ENCODE measurements around the gene RAD9B.
"Not testable (repeated sequence)": the region's sequence is repeated elsewhere in the genome, so short reads cannot be mapped to it uniquely, and the experiment has no call there.

Gene RAD9B

DNA sequence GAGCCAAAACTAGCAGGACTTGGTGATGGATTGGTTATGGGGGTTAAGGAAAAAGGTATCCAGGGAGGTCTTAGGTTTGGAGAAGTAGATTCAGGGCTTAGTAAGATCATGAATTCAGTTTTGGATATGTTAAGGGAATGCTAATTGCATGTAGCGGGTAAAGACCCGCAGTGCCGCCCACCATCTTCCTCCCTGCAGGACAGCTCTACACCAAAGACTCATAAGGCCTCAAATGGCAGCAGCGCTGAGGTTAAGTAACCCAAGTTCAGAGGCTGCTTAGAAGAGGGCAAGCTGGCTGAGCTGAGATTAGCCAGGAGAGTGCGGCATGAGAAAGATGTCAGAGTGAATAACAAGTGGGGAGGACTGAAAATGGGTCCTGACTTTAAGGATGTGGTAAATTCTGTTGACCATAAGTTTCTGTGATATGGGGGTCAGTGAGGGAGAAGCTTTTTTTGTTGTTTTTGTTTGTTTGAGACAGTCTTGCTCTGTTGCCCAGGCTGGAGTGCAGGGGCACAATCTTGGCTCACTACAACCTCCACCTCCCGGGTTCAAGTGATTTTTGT is 26.2 kb downstream of the RAD9B start:
- DNase-seq (ENCODE audit: low spot score) = no peak

DNA sequence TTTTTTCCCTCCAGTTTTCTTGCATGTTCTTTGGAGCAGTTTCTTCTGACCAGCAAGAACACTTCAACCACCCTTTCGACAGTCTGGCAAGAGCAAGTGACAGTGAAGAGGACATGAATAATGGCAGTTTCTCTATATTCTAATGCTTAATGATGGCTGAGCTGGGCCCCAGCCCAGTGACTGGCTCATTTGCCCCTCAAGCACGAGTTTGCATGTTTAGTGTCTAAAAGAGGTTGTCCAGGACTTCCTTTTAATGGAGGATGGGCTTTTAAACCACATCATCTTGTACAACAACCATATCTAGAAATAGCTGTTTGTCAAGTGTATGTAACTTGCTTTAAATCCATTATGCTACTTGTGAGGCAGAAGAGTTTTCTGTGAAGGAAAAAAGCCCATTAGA is 28.4 kb downstream of the RAD9B start:
- DNase-seq (ENCODE audit: low spot score) = no peak

DNA sequence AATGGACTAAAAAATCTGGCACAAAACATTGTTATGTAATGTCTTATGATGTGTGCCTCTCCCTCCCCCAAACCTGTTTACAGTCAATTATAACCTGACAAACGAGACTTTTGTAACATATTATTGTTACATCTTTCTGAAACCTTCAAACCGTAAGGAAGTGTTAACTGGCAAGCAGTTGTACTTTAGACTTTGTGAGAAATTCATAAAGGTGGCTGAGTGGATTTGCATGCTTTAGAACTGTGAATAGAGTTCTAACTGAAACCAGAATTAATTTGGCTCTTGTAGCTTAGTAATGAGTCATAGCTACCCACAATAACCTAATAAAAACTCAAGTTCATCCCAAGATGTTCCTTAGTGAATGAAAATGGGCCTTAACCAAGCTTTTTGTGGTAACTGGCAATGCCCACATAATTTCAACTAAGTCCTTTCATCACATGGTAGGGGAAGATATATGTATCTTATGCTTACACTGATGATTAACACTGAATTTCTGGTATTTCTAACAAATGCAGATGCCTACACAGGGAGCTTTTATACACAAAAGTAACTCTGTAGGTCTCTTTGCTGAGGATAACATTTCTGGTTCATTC is 29.7 kb downstream of the RAD9B start:
- no peak for DNase-seq (ENCODE audit: low spot score)

DNA sequence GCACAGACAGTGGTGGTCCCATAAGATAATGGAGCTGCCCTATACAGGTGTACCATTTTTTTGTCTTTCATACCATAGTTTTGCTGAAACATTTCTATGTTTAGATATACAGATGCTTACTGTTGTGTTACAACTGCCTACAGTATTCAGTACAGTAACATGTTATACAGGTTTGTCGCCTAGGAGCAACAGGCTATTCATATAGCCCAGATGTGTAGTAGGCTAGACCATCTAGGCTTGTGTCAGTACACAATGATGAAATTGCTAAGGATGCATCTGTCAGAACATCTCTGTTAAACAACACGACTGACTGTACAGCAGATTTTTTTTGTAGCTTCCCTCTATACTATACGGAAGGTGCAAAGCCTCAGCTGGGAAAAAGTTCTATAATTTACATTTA is 30.5 kb downstream of the RAD9B start:
- DNase-seq (ENCODE audit: low spot score) = no peak

DNA sequence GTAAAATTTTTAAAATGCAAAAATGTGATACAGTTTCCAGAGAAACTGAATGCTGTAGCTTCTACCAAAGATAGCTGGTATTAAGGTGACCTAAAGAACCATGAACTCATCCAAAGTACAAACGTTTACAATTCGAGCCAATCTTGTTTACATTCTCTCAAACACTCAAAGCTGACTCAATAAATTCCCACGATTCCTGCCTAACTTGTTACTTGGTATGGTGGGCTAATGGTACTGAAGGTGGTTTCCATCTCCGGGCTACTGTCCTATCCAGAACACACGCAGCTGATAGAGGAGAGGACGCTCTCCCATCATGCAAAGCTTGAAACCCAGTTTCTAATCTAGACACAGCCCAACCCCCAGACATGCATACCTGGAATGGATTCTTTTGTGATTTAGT is 31.5 kb downstream of the RAD9B start:
- DNase-seq (ENCODE audit: low spot score) = no peak

DNA sequence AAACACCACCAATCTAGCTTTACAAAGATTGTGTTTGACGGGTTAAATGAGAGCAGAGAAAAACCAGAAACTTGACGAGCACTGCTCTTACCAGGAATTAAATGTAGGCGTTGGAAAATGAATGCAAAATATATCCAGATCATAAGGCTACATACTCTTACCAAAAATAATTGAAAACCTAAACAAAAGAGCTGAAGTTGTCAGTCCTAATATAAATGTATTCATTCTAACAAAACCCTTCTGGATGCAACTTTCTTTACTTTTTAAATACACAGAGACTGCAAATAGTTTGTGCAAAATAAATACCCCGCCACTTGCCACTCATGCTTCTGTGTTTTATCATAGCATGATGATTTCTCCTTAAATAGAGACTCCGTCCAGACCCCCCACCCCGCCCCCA is 32.7 kb downstream of the RAD9B start:
- DNase-seq (ENCODE audit: low spot score) = no peak

DNA sequence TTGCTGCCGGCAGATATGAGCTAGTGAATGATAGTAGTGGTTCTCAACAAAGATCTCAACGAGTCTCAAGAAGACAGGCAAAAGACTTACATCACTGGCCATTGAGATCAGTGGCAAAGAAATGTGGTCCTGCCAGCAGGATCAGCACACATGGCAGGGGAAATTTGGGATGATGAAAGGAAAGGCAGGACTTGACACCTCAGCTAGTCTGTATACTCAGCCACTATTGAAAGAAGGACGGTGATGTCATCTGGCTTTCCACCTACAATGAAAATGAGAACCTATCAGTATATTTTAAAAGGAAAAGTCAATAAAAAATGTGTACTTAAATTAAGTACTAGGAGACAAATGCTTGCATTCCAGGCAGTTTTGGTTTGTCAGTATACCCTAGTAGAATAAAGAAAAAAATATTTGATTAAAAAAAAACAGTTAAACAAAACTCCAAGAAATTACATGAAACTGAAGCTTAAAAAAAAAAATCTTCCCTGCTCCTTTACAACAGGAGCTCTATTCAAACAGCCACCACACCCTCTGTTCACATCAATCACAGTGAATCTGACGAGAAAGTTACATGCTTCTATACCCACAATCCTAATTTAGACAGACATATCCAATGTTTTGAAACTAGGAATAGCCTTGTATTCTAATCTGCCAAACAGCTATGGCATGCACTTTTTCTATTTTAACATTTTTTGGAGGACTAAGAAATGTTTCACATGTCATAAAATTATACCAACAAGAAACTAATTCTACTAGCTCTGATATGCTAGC is 34.9 kb downstream of the RAD9B start:
- no peak for DNase-seq (ENCODE audit: low spot score)

DNA sequence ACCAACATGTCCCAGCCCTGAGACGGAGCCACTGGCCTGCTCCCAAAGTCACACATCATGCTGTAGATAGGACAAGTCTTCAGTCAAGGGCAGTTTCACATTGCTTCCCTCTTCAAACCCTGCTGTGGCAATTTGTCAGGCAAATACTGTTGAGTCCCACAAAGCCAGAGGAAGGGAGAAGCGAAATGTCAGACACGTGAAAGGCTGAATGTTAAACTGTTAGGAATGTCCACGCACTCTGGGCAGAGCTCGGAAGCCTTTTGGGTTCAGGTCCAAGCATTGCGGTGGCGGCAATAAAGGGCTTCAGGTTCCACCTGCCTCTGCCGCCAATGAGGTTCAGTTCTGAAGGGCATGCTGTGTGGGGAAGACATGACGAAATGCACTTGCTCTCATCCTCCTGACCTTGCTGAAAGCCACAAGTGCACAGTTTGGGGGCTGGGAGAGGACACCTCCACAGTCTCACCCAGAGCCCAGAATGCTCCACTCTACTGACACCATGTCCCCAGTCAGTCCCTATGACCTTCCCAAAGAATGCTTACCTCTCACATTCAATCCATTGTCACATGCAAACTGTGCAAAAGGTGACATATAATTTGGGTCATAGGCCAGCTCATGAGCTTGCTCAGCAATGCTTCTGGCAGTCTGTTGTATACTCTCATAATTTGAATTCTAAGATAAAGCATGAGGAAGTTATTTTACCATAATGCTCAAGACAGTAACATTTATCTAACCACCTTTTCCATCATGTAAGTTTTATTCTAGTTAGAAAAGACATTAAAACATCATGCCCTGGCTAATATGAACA is 35.7 kb downstream of the RAD9B start:
- DNase-seq (ENCODE audit: low spot score) = no peak

DNA sequence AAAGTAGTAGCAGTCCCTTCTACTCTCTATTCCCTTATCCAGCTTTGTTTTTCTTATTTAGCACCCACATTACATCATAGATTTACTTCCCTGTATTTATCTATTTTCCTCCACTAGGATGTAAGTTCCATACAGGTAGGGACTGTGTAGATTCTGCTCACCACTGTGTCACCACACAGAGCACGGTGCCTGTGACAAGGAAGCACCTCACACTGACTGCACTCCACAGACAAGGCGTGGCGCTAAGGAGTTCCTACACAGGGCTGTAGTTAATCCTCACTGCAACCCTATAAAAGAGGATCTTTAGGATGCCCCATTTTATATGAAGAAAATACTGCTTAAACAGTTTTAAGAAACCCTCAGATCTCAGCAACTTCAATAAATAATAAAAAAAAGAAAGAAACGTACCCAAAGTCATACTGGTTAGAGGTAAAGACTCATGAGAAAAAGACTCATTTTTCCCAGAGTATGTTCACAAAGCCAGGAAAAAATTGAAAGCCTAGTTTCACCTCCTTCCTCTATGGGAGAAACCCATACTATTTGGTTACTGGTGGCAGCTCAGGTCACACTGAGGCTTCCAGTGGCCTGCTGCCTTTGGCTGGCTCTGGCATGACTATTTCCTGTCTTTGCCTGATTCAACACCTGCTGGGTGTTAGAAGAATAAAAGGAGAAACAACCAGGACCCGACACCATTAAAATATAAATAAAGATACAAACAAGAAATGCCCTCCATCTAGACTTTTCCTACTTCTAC is 36.9 kb downstream of the RAD9B start:
- no peak for DNase-seq (ENCODE audit: low spot score)

DNA sequence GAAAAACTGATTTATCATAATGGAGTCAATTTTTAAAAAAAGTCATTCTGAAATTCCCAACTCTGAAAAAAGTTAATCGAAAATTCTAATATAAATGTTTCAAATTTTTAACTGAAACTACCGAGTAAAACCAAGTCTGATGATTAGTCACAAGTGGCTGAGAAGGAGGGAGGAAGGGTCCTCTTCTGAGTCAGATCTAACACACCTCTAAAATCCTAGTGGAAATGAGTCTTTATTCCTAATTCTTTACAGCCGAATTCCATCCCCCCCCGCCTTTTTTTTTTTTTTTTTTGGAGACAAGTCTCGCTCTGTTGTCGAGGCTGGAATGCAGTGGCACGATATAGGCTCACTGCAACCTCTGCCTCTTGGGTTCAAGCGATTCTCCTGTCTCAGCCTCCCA is 37.9 kb downstream of the RAD9B start:
- no peak for DNase-seq (ENCODE audit: low spot score)

DNA sequence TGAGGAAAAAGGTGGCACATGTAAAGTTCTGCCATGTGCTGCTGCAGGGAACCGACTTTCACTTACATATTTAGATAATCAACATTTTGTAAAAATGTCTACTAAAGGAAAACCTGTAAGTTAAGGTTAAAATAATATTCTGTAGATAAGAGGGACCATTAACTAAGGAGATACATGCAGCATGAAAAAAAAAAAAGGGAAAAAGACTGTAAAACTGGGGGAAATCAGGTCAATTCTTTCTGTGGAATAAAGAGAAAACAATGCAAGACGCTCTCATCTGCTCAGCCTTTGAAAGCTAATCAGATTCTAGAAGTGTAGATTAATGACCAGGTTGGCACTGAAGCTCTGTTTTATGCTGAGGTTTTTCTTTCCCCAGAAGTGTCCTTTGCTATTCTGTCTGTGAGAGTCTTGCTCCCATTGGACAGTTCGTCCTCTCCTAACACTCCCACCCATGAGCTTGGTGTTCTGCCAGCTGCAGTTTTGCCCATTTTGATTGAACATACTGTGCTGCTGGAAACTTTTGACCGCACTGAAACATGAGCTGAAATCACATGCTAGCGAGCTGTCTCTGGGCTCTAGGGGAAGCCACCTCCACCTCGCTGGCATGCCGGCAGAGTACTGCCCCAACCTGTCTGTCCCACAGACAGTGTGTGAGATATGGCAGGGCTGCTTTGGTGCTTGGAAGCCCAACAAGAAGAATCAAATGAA is 41.3 kb downstream of the RAD9B start:
- no peak for DNase-seq (ENCODE audit: low spot score)

DNA sequence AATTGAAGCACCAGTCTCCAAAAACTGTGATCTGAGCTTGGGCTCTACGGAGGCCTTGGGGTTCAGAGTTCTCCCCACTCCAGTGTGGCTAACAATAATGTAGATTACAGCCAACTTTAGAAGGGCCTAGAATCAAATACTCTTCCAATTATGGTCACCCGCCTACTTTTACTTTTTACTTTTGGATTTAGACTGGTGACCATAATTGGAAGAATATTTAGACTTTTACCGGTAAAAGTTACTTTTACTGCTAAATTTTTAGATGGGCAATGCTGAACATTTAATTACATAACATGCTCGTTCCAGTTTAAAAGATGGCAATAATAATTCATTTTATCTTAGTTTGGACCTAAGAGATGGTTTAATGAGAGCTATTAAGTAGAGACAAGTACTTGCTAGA is 41.8 kb downstream of the RAD9B start:
- DNase-seq (ENCODE audit: low spot score) = no peak

DNA sequence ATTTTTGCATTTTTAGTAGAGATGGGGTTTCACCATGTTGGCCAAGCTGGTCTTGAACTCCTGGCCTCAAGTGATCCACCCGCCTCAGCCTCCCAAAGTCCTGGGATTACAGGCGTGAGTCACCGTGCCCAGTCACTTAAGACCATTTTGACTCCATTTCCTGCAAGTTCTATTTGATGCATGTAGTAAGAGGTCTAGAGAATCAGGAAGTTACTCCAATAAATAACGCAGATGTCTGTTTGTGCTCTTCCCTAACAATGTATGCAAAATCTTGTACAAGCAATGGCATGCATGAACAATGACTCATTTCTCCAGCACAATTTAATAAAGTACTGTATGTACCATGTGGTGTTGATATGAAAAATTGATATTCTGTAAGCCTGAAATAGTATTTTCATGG is 43.1 kb downstream of the RAD9B start:
- DNase-seq (ENCODE audit: low spot score) = not testable (repeated sequence)

DNA sequence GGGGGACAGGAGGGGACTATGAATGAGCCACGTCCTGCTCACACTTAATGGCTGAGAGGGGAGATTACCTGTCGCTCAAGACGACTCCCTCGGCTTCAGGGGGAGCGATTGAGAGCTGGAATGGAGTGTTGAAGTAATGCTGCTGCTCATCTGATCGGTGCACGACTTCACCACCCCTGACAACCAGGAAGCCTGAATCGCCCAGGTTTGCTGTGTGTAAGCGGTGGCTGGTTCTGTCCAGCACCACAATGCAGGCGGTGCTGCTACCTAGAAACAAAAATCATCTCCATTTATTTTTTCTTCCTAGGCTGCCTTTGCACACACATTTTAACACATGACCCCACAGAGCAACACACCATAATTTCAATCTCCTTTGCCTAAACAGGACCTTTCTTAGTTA is 43.7 kb downstream of the RAD9B start:
- DNase-seq (ENCODE audit: low spot score) = no peak

DNA sequence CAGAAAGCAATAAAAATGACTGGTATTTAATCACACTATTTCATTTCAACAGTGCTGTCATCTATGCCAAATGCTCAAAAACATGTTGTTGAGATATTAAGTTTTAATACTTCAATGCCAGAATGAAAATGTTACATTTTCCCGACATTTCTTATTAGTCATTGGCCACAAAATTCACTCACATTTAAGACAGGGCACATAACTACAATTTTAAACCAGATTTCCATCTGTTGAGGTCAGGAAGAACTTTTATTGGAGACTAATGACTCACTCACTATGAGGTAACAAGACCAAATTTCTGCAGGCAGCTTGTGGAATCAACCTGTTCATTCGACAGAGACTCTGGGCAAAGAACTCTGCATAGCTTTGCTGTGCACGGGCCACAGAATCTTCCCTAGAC is 44.2 kb downstream of the RAD9B start:
- no peak for DNase-seq (ENCODE audit: low spot score)

DNA sequence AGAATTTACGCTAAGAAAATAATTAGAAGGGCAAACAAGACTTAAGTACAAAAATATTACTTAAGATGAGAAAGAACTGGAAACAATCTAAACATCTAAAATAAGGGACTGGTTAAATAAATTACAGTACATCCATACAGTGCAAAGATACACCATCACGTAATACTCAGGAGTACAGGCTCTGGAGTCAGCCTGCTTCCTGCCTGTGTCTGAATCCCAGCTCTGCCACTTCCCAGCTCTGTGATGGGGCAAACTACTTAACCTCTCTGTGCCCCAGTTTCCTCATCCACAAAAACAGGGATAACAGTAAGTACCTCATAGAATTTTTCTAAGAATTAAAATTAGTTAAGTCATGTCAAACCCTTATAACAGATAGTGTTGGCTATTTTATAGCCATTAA is 45.0 kb downstream of the RAD9B start:
- DNase-seq (ENCODE audit: low spot score) = no peak

DNA sequence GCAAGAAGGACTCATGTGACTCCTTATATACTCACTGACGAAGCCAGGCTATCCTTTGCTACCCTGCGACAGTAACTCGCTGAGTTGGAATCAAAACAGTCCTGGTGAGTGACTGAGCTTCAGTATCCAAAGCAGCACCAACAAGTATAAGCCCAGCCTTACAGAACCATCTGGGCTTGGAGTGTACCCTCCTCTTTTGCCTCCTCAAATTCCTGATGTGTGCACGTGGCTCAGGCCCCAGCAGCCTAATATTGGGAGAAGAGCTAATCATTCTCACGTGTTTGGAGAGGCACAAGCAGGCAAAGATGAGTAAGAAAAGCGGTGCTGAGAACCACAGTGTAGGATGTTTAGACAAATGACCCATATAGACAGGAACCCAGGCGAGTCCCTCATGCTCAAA is 46.5 kb downstream of the RAD9B start:
- no peak for DNase-seq (ENCODE audit: low spot score)

DNA sequence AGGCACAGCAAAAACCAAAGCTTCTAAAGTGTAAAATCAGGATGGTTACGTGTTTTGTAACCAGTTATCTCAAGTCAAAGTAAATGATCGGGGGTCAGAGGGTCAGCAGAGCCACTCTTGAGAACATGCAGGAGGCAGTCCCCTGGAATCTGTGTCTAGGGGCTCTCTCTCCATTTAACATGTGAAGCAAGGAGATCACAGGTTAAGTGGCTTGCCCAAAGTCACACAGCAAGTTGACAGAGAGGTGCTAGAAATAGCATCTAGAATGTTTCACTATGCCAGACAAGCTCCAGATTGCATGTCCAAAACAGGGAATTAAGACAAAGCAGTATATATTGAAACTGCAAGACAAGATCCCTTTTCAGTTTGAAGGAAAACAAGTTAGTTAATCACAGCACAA is 47.6 kb downstream of the RAD9B start:
- no peak for DNase-seq (ENCODE audit: low spot score)

DNA sequence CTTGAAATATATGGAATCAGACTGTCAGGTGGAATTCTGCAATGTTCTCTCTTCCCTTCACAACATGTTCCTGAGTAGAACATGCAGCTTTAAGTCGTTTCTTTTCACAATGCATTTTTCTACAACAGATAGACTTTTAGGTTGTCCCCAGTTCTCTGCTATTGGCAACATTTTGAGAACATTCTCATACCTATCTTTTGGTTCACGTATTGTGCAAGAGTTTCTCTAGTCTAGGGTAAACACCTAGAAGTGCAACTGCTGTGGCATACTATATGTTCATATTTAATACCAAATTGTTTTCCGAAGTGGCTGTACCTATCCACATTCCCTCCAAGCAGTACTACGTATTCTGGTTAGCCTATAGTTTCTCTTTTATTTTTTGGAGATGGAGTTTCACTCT is 48.9 kb downstream of the RAD9B start:
- no peak for DNase-seq (ENCODE audit: low spot score)

All from CD4-positive, alpha-beta T cell treated with Interleukin-6 at 100 ng/mL for 8 hours (primary cell).